Muscle layer of colon (tissue), 2 donors: ENCODE measurements around the gene PAGR1.

ENCODE experiments used
- H3K27ac ChIP-seq: one replicate; pipeline ENCODE4 v1.7.0; 2013; ENCODE audit warnings: low read depth, mild to moderate bottlenecking, low read length, moderate library complexity
- H3K27me3 ChIP-seq, 2 donors: one replicate each; pipeline ENCODE4 v1.7.0; 2013; ENCODE audit warnings: low read length in 2 of 2, mild to moderate bottlenecking in 2 of 2; ENCODE audit not compliant: insufficient read depth in 2 of 2, control insufficient read depth in 1 of 2
- H3K36me3 ChIP-seq: one replicate; pipeline ENCODE4 v1.7.0; 2013; ENCODE audit warnings: mild to moderate bottlenecking, low read length; ENCODE audit not compliant: insufficient read depth
- H3K4me1 ChIP-seq: one replicate; pipeline ENCODE4 v1.7.0; 2013; ENCODE audit warnings: mild to moderate bottlenecking, low read length; ENCODE audit not compliant: insufficient read depth
- H3K4me3 ChIP-seq, 2 donors: one replicate each; pipeline ENCODE4 v1.7.0; 2013; ENCODE audit warnings: low read length in 2 of 2, low read depth in 1 of 2, mild to moderate bottlenecking in 1 of 2, moderate library complexity in 1 of 2
- H3K9ac ChIP-seq: one replicate; pipeline ENCODE4 v1.7.0; 2013; ENCODE audit warnings: low read length
- H3K9me3 ChIP-seq: one replicate; pipeline ENCODE4 v1.7.0; 2013; ENCODE audit warnings: mild to moderate bottlenecking, low read length
- donor health status: abdominal sarcoma.
- donor health status: Adenocarcinoma of cecum.

The PAGR1 gene

DNA sequence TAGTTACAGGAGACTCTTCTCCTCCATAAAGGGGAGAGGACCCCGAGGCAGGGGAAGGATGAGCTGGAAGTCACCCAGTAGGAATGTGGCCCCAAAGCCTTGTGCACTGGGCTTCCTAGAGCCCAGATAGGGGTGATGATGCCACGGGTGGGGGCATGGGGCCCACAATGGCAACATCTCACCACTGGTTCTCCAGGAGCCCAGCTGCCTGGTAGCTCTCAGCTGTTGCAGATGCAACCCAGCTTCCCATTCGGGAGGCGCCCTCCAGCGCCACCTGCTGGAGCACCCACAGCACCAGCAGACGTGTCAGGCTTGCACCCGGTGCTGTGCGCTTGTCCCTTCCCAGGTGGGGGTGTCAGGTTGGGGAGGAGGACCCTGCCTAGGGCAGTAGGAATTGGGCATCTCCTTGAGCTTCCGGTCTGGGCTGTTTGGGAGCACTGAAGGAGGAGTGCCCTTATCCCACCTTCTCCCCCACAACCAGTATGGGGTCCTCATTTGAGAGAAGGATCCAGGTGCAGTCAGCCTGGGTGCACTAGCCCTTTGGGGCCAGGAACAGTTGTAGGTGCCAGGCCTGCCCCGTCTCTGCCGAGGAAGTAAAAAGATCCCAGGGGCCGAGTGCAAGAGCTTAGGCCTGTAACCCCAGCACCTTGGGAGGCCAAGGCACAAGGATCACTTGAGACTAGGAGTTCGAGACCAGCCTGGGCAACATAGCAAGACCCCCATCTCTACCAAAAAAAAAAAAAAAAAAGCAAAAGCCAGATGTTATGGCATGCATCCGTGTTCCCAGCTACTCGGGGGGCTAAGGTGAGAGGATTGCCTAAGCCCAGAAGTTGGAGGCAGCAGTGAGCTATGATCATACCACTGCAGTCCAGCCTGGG is 32.7 kb downstream of the PAGR1 start:
- Histone ChIP-seq H3K9ac (no peak overlapping the region), H3K36me3 (peaks cover 28% of the 10 kb centered on the region), H3K4me1 (no peaks in the 10 kb centered on the region), H3K27me3 (no peaks in the 10 kb centered on the region), H3K27ac (no peak overlapping the region), H3K9me3 (no peaks in the 10 kb centered on the region), H3K4me3 (no peak overlapping the region)

DNA sequence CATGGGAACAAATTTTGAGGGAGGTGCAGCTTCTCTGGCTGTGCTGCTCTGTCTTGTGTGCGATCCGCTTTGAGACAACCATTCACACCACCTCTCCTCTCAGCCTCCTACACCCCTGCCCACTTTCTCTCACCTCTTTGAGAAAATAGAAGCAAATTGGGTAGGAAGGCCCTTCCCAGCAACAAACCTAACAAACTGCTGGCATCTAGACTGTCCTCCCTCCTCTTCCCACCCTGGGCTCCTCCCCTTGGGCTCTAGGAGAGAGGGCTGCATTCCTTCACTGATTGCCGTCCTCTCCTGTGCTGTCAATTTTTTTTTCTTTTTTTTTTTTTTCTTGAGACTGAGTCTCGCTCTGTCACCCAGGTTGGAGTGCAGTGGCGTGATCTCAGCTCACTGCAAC is 33.6 kb downstream of the PAGR1 start:
- Histone ChIP-seq H3K36me3 (peaks cover 23% of the 10 kb centered on the region), H3K4me1 (no peaks in the 10 kb centered on the region), H3K27me3 (no peaks in the 10 kb centered on the region), H3K9me3 (no peaks in the 10 kb centered on the region), H3K27ac (no peak overlapping the region), H3K9ac (no peak overlapping the region), H3K4me3 (no peak overlapping the region)

DNA sequence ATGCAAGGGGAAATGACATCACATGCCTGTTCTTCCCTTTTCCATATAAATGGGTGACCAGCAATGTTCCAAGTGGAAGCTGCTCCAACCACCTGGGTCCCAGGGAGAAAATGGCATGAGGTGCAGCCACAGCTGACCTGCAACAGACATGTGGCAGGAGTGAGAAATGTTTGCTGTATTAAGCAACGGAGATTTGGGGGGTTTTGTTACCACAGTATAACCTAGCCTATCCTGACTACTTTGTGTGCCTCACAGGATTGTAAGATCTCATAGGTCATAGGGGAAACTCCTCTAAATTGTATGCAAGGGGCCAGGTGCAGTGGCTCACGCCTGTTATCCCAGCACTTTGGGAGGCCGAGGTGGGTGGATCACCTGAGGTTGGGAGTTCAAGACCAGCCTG is 35.0 kb downstream of the PAGR1 start:
- Histone ChIP-seq H3K9ac (no peak overlapping the region), H3K27ac (no peak overlapping the region), H3K36me3 (peaks cover 16% of the 10 kb centered on the region), H3K4me1 (no peaks in the 10 kb centered on the region), H3K27me3 (no peaks in the 10 kb centered on the region), H3K9me3 (no peaks in the 10 kb centered on the region), H3K4me3 (no peak overlapping the region)

DNA sequence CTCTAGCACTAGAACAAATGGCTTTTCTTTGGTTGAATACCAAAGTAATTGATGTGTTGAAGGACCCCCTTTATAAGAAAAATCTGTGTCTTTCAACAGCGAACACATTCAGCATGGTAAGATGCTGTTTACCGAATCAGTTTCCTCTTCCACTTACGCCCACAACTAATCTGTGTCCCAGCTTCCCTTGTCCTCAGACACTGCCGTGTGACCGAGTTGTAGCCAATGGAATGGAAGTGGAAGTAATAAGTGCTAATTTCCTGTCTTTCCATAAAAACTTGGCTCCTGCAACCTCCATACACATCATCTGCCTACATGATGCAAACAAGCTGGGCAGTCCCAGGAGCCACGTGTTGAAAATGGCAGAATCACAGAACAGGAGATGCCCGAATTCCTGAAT is 36.7 kb downstream of the PAGR1 start:
- H3K4me3 ChIP-seq, result no peak overlapping the region
- H3K4me1 ChIP-seq, result no peaks in the 10 kb centered on the region
- H3K27me3 ChIP-seq, result no peaks in the 10 kb centered on the region
- H3K36me3 ChIP-seq, result peaks cover 2% of the 10 kb centered on the region
- H3K9me3 ChIP-seq, result no peaks in the 10 kb centered on the region
- no peak overlapping the region for H3K27ac ChIP-seq
- H3K9ac ChIP-seq, result no peak overlapping the region

DNA sequence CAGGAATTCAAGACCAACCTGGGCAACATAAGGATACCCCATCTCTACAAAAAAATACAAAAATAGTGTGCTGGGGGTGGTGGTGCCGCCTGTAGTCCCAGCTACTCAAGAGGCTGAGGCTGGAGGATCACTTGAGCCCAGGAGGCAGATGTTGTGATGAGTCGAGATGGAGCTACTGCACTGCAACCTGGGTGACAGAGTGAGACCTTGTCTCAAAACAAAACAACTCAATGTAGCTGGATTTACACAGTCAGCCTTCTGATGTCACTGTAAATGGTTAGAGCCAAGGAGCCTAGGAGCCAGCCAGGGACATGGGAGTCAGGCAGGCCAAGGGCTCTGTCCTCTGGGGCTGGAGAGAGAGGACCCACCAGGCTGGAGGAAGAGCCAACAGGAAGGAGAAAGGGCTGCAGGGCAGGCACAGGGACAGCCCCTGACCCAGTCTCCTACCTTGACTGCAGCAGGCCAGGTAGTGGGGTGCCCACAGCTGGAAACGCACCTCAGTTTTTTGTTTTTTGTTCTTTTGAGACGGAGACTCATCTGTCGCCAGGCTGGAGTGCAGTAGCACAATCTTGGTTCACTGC is 38.7 kb downstream of the PAGR1 start:
- no peaks in the 10 kb centered on the region for H3K27me3 ChIP-seq
- H3K4me3 ChIP-seq, result no peak overlapping the region
- no peak overlapping the region for H3K27ac ChIP-seq
- no peaks in the 10 kb centered on the region for H3K9me3 ChIP-seq
- H3K9ac ChIP-seq, result no peak overlapping the region
- no peaks in the 10 kb centered on the region for H3K4me1 ChIP-seq
- H3K36me3 ChIP-seq, result peaks cover 16% of the 10 kb centered on the region

DNA sequence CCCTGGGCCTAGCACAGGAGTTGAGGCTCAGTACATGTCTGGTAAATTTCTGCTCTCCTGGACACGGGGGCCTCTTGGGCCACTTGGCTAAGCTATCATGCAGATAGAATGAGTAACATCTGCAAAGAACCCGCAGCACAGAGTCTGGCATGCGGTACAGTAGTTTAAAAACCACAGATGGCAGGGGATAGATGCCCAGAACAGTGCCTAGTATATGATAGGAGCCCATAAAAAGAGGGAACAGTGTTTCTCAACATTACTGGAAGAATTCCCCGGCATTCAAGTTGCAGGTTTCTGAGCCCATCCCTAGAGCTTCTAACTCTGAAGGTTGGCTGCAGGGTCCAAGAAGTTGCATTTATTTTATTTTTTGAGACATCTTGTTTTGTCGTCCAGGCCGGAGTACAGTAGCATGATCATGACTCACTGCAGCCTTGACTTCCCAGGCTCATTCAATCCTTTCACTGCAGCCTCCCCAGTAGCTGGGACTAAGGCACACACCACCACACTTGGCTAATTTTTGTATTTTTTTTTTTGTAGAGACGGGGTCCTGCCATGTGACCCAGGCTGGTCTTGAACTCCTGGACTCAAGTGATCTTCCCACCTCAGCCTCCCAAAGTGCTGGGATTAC is 41.3 kb downstream of the PAGR1 start:
- H3K4me3 ChIP-seq, result no peak overlapping the region
- H3K4me1 ChIP-seq, result peaks cover 17% of the 10 kb centered on the region
- H3K36me3 ChIP-seq, result peaks cover 31% of the 10 kb centered on the region
- no peak overlapping the region for H3K9ac ChIP-seq
- H3K9me3 ChIP-seq, result no peaks in the 10 kb centered on the region
- no peak overlapping the region for H3K27ac ChIP-seq
- no peaks in the 10 kb centered on the region for H3K27me3 ChIP-seq

DNA sequence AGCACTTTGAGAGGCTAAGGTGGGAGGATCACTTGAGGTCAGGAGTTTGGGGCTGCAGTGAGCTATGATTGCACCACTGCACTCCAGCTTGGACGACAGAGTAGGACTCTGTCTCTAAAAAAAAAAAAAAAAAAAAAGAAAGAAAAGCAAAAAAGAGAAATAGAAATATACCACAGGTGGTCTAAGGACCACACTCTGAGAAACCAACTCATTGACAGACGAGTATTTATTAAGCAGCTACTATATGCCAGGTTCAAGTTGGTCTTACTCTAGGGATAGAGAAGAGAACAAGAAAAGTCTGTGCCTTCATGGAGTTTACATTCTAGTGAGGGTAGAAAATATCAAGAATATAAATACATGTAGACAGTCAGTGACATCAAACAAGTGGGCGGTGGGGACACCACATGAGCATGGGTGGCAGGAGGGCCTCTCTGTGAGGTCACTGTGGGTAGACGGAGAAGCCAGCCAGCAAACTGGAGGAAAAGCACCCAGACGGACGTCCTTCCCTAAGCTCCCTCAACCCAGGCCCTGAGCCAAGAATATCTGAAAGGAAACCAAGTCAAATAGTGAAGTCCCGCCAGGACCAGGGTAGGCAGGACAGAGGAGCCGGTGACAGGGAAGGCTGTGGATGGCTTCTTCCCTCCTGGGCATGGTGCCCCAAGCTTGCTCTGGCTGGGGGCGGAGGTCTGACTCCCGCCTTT is 42.3 kb downstream of the PAGR1 start:
- H3K9ac ChIP-seq, result no peak overlapping the region
- H3K27ac ChIP-seq, result no peak overlapping the region
- H3K4me3 ChIP-seq, result no peak overlapping the region
- no peaks in the 10 kb centered on the region for H3K9me3 ChIP-seq
- H3K4me1 ChIP-seq, result peaks cover 18% of the 10 kb centered on the region
- peaks cover 31% of the 10 kb centered on the region for H3K36me3 ChIP-seq
- H3K27me3 ChIP-seq, result no peaks in the 10 kb centered on the region

DNA sequence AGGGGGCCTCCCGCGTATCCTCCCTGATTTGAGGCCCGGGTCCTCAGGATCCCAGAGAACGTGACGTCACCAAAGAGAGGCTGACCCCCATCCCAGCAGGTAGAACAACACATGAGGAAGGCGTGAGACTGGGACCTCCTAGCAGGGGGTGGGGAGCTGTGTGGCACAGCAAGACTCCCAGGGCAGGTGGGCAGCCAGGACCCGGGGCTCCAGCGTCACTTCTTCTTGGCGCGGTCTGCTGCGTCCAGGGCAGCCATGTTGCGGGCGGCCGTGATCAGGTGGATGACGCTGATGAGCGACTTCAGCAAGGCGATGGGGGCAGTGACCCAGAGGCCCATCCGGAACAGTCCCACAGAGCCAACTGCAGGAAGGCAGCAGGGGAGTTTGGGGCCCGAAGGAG is 43.0 kb downstream of the PAGR1 start:
- peaks cover 18% of the 10 kb centered on the region for H3K4me1 ChIP-seq
- H3K9me3 ChIP-seq, result no peaks in the 10 kb centered on the region
- H3K9ac ChIP-seq, result no peak overlapping the region
- H3K27me3 ChIP-seq, result no peaks in the 10 kb centered on the region
- H3K36me3 ChIP-seq, result peaks cover 31% of the 10 kb centered on the region
- H3K27ac ChIP-seq, result no peak overlapping the region
- H3K4me3 ChIP-seq, result no peak overlapping the region

DNA sequence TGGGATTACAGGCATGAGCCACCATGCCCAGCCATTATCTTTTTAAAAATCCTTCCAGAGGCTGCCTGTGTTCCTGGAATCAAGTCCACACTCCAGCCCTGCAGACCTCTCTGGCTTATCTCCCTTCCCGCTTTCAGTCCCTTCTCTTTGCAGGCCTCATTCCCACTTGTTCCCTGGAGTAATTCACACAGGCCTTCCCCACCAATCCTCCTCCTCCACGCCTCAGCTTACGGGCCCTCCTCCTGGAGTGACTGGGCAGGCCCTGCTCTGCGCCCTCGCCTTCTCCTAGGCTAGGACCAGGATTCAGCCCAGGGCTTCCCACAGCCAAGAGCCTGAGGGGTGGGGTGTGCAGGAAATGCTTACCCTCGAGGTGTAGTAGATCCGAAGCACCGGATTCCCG is 44.3 kb downstream of the PAGR1 start:
- no peaks in the 10 kb centered on the region for H3K27me3 ChIP-seq
- no peak overlapping the region for H3K27ac ChIP-seq
- H3K9me3 ChIP-seq, result no peaks in the 10 kb centered on the region
- H3K36me3 ChIP-seq, result peaks cover 31% of the 10 kb centered on the region
- no peak overlapping the region for H3K9ac ChIP-seq
- H3K4me1 ChIP-seq, result peaks cover 18% of the 10 kb centered on the region
- H3K4me3 ChIP-seq, result no peak overlapping the region

DNA sequence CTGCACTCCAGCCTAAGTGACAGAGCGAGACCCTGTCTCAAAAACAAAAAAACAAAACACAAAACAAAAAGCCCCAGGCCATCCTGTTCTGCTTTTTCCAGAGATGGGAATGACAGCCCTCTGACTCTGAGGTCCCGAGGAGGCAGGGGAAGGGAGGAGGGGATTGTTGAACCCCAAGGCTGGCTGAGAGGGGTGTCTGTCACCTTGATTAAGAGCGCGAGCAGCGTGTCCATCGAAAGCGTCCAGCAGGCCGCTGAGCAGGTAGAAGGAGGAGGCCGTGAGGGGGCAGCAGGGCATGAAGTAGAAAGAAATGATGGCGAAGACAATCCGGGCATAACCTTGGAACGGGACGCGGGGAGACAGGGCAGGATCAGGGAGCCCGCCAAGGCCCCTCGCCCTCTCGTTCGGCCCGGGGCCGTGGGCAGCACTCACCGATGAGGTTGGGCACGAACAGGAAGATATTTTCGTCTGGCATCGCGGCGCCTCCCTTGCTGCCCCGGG is 46.5 kb downstream of the PAGR1 start:
- H3K27ac ChIP-seq, result peak overlapping the region; percentile 90
- H3K4me1 ChIP-seq, result peaks cover 18% of the 10 kb centered on the region
- no peaks in the 10 kb centered on the region for H3K27me3 ChIP-seq
- H3K9ac ChIP-seq, result peak overlapping the region; percentile 54
- H3K4me3 ChIP-seq, result peak overlapping the region; percentile 77 to 84
- H3K36me3 ChIP-seq, result peaks cover 31% of the 10 kb centered on the region
- no peaks in the 10 kb centered on the region for H3K9me3 ChIP-seq
